GM19328 (cell line): ENCODE results near the gene CYP2S1.
"Not testable (repeated sequence)": the region's sequence is repeated elsewhere in the genome, so short reads cannot be mapped to it uniquely, and the experiment has no call there.

Source experiments
- ATAC-seq: cut with Tn5 transposase; IDR thresholded peaks from one replicate; pipeline ENCODE4 v1.9.1; 2021; ENCODE audit warnings: mild to moderate bottlenecking, moderate library complexity; ENCODE audit not compliant: unreplicated experiment

Gene CYP2S1

DNA sequence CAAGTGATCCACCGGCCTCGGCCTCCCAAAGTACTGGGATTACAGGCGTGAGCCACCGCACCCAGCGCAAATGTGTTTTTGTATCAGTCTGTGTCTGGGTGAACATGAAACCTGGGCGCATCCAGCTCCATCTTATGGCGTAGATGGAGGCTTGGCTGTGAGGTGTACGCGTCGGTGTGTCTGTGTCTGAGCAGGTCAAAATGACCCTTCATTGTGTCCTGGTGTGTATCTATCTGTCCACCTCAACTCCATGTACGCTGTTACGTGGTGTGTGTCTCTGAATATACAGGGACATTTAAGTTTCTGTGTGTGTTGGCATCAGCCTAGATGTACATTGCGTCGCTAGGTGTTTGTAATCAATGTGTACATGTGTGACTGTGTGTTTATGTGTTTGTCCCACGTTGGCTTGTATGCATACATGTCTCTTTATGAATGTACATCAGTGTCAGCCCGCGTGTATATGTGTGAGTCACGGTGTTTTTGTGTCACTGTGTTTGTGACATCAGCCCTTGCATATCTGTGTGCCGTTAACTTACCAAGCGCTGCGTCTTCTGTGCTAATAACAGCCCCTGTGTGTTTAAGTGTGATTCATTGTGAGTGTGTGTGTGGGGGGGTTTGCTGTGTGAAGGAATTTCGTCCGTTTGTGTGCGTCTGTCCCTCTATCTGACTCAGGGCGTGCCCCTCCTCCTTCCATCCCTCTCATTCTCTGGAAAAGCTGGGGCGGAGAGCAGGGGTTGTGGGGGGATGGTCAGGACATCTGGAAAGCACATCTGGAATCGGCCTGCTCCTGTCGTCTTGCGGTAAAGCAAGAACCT, 32.4 kb downstream of the CYP2S1 start:
- ATAC-seq, result no peak

- no peak for ATAC-seq
Observed at GRCh38 chr19:41226053-41226873, 33.2 kb downstream of the CYP2S1 start.

GRCh38 chr19:41226874-41227390, 33.9 kb downstream of the CYP2S1 start:
- ATAC-seq, result no peak

DNA sequence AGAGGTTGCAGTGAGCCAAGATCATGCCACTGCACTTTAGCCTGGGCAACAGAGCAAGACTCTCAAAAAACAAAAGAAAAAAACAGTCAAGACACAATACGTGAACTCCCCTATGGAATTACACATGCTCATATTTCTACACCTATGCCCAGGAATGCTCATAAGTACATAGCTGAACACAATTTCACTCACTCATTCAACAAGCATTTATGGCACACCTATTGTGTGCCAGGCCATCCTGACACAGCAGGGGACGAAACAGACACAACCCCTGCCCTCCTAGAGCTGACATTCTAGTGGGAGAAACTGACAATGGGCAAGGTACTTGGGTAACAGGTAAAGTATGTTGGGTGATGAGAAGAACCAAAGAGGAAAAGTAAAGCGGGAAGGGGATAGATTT, 35.5 kb downstream of the CYP2S1 start:
- ATAC-seq, result no peak

DNA sequence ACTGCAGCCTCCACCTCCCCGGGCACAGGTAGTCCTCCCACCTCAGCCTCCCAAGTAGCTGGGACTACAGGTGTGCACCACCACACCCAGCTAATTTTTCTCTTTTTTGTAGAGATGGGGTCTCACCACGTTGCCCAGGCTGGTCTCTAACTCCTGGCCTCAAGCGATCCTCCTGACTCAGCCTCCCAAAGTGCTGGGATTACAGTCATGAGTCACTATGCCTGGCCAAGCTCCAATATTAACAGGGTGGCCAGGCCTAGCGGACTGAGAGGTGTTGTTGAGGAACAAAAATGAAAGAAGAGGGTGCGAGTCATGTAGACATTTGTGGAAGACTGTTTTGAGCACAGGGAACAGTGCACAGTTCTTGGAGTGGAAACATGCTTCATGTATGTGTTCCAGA, 36.3 kb downstream of the CYP2S1 start:
- ATAC-seq, result not testable (repeated sequence)

- ATAC-seq, result no peak
Observed at GRCh38 chr19:41230067-41230857, 37.2 kb downstream of the CYP2S1 start.

- ATAC-seq, result no peak
Observed at GRCh38 chr19:41232686-41233085, 39.7 kb downstream of the CYP2S1 start.

DNA sequence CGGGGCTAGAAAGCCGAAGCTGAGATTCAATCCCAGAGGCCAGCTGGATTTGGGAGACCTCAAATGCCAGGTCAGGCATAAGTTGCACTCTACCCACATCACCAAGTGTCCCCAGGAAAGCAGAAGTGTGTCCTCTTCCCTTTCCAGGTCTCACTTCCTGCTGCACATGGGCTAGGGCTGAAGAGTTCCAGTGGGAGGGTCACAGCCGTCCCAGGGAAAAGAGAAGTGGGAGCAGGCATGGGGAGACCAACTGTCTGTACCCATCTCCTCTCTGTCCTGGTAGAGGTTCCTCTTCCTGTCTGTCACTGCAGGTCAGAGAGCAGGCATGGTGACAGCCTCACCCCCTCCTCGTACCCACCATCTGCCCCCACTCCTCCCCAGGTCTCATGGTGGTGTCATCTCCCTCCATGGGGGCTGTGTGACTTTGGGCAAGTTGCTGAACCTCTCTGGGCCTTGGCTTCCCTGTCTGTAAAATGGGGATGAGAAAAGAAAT, 40.8 kb downstream of the CYP2S1 start:
- no peak for ATAC-seq

DNA sequence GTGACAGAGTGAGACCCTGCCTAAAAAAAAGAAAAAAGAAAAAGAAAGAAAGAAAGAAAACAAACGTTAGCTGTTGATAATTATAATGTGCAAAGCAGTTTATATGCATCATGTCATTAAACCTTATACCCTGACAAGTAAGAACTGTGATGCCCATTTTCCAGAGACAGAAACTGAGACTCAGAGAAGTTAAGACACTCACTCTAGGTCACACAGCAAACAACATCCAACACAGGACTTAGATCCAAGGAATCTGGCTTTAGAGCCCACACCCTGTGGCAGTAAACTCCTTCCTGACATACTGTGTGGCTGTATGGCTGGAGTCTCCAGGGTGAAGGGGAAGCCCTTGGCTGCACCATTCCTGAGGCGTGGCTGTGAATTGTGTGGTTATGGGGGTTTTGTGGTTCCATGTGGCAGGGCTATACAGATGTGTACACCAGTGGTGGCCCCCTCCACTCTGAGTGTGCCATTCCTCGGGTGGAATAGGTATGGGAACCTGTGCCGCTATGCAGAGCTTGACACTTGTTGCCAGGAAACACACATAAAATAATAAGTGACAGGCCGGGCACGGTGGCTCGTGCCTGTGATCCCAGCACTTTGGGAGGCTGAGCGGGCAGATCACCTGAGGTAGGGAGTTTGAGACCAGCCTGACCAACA, 41.6 kb downstream of the CYP2S1 start:
- no peak for ATAC-seq

DNA sequence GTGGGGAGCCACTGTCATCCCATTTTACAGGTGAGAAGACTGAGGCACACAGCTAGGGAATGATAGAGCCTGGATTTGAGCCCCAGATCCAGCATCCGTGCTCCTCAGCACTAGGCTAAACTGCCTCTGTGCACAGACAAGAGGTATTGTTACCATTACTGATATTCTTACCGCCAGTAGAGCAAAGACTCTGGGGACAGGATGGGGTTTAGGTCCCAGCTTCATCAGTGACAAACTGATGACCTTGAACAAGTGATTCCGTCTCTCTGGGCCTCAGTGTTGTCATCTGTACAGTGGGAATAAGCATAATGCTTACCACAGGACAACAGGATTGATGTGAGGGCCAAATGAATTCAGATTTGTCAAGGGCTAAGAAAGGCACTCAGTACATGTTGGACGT, 42.5 kb downstream of the CYP2S1 start:
- ATAC-seq, result no peak

DNA sequence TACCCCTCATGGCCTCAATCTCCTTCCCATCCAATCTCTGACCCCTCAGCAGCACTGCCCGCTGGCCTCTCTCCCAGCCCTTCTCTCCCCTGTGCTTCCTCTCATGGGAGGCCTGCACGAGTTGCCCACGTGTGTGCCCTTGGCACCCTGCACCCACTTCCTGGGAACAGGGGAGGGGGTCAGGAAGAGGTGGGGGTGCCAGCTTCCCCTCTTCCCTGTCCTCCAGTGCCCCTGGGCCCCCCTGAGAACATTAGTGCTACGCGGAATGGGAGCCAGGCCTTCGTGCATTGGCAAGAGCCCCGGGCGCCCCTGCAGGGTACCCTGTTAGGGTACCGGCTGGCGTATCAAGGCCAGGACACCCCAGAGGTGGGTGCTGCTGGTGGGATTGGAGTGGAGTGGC, 45.2 kb downstream of the CYP2S1 start:
- no peak for ATAC-seq

- ATAC-seq, result no peak
Observed at GRCh38 chr19:41239363-41239762, 46.3 kb downstream of the CYP2S1 start.

GRCh38 chr19:41239961-41240574, 47.0 kb downstream of the CYP2S1 start:
- no peak for ATAC-seq

GRCh38 chr19:41241859-41242258, 48.8 kb downstream of the CYP2S1 start:
- ATAC-seq, result no peak

- ATAC-seq, result no peak
Observed at GRCh38 chr19:41244117-41244516, 51.1 kb downstream of the CYP2S1 start.

DNA sequence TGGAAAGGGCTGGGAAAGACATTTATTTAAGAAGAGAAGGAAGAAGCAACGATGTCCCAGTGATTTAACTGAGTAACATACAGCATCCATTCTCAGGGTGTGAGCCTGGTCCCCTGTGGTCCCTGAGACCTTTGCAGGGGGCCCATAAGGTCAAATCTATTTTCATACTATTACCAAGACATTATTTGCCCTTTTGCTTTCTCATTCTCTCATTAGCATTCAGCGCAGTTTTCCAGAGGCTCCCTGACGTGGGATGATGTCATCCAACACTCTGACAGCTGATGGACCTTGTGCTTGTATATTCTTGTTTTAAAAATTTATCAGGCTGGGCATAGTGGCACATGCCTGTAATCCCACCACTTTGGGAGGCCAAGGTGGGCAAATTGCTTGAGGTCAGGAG, 52.8 kb downstream of the CYP2S1 start:
- no peak for ATAC-seq

DNA sequence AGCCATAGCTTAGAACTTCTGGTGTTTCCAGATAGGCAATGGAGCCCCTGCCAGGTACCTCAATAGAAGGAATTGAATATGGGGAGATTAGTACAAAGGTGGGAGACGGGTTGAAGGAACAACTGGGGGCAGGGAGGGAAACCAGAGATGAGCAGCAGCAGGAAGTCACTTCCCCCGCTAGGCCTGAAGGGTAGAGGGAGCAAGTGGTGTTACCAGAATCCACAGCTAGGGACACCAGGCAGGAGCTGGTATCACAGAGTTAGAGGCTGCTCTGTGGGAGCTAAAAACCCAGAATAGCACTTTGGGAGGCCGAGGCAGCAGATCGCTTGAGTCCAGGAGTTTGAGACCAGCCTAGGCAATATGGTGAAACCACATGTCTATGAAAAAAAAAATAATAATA, 55.9 kb downstream of the CYP2S1 start:
- ATAC-seq, result no peak

DNA sequence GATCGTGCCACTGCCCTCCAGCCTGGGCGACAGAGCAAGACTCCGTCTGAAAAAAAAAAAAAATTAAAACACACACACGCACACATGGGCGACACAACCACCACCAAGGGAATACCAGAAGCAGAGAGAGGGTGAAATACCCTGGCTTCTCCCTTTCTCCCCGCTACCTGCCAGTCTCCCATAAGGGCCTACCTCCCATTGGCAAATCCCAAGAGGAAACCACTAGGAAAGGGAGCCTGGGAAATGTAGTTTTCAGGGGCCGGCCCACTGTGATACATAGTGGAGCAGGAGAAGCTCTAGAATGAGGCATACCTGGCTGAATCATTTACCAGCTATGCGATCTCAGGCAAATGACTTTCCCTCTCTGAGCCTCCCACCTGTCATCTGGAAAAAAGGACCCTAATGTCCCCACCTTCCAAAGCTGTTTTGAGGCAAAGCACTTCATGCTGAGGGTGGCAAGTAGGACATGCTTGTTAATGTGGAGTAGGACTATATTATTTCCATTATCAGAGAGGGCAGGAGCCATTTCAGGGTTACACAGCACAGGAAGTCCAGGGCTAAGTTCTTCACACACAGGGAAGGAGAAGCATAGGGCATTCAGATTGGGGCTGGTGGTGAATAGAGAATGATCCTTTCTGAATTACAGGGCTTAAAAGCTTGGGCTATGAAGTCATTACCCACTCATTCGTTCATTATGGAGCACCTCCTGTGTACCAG, 56.8 kb downstream of the CYP2S1 start:
- ATAC-seq, result no peak

GRCh38 chr19:41253660-41254059, 60.6 kb downstream of the CYP2S1 start:
- ATAC-seq, result no peak
